ENCODE results near the gene UNC80.
"Not testable (repeated sequence)": the region's sequence is repeated elsewhere in the genome, so short reads cannot be mapped to it uniquely, and the experiment has no call there.

Gene UNC80

DNA sequence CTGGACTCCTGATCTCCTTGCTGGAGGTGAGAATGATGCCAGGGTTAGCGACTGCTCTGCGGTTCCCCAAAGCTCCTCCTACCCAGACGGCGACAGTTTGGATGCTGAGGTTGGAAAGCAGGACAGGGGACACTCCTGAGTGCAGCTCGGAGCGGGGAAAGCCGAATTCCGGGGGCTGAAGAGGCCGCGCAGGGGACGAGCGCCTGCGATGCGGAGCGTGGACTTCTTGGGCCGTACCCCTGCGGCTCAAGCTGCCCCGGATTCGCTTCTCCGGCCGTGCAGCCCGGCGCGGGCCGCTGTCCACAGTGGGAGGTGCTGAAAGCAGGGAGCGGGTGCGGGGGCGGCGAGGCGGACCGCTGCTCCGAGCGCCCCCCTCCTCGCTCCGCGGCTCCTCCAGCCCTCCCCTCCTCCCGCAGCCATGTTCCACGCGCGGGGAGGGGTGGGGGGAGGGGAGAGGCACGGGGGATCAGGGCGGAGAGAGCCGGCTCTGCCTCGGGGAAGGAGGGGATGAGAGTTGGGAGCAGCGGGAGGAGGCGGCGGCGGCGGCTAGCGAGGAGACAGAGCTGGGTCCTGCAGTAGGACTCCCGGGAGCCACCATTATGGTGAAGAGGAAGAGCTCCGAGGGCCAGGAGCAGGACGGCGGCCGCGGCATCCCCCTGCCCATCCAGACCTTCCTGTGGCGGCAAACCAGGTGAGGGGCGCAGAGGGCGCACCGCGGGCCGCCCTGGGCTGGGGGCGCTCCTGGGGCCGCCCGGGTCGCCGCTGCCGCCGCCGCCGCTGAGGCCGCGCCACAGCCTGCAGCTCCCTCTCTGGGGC lies at the start of gene UNC80:
Gene UNC80, plus strand, starts transcription at position 359 of the 816 bp plus-strand sequence. Its CDS starts 241 bp downstream, at position 600.
- in situ Hi-C loops (cut with HindIII; ENCODE audit: low sequenced_read_pairs) = no loop called here

GRCh38 chr2:209726311-209726710 lies 45.3 kb upstream of the UNC80 start:
- in situ Hi-C loops (cut with HindIII; ENCODE audit: low sequenced_read_pairs) = no loop called here

DNA sequence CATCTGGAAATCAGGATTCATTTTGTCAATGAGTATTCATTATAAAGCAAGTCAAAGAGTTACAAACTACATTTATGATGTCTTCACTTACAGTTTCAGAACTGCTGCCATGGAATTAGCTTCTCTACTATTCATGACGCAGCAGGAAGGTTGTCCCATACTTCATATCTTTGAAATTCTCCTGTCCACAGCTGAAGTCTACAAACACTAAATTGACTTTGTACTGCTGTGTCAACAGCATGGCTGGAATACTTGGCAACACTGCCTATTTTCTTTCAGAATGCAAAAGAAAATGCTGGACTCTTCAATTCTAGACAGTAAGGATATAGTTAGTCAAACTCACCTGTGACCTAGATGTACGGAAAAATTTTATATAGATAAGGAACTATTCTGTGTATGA lies 44.6 kb upstream of the UNC80 start:
- in situ Hi-C loops (cut with HindIII; ENCODE audit: low sequenced_read_pairs) = no loop called here

DNA sequence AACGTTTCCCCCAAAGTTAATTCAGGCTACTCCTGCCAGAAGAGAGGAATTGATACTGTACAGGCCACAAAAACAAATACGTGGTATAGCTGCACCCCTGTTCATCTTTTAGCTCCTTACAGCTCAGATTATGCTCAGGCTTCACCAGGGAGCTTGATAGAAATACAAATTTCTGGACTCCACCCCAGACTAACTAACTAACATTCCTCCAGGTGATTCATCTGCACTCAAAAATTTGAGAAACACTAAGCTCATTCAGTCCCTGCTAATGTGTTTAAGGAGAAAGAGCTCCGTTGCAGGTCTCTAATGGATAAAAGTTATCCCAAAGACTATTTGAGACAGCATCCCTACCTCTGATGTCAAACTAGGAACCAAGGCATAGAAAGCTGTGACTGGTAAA lies 36.8 kb upstream of the UNC80 start:
- in situ Hi-C loops (cut with HindIII; ENCODE audit: low sequenced_read_pairs) = no loop called here

DNA sequence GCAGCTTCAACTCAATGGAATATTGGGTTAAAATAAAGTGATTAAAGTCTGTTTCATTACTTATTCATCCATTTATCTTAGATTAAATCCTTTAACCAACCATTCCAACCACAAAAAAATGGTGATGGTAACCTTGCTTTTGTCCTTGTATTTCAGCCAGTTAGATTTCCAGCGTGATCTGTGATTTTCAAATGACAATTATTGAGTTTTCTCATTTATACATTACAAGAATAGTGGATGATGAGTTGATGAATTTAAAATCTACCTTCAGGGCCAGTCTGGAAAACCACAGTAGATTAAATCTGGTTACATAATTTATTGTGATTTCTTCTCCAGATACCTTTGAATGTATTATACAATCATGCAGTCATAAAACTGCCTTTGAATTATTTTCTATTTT lies 29.7 kb upstream of the UNC80 start:
- in situ Hi-C loops (cut with HindIII; ENCODE audit: low sequenced_read_pairs) = no loop called here

DNA sequence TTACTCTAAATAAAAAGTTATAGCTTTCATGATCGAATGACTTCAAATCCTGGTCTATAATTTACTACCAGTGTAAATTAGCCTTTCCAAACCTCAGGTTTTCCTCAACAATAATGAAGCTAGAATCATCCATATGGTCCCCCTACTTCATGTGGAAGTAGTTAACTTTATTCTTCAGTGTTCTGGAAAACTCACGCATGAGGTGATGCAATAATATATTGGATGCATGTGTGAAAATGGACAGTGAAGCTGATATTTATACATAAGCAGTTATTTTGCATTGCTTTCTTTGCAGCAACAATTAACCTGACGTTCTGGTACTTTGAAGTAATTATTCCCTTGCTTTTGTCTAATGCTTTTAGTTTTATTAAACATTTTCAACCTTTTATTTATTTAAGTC lies 18.6 kb upstream of the UNC80 start:
- in situ Hi-C loops (cut with HindIII; ENCODE audit: low sequenced_read_pairs) = no loop called here

DNA sequence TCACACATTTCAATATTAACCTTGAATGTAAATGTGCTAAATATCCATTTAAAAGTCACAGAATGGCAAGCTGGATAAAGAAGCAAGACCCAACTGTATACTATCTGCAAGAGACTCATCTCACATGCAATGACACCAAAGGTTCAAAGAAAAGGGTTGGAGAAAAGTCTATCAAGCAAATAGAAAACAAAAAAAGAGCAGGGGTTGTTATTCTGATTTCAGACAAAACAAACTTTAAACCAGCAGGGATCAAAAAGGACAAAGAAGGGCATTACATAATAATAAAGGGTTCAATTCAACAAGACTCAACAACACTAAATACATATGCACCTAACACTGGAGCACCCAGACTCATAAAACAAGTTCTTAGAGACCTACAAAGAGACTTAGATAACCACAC lies 14.5 kb upstream of the UNC80 start:
- in situ Hi-C loops (cut with HindIII; ENCODE audit: low sequenced_read_pairs) = no loop called here

DNA sequence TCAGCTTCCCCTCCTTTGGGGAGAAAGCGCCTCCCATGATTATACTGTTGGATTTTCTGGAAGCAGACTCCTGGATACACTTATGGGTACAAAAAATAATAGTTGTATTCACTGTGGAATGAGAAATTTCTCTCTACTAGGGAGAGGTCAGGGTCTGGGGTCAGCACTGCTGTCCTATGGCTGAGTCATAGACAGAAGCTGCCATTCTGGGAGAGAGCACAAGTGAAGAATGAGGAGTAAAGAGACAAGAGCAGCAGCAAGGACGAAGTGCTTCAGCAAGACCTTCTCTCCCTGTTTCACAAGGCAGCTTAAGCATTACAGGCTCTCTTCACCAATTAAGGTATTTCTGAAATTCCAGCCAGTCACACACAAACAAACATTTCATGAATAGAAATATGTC lies 10.1 kb upstream of the UNC80 start:
- in situ Hi-C loops (cut with HindIII; ENCODE audit: low sequenced_read_pairs) = no loop called here

DNA sequence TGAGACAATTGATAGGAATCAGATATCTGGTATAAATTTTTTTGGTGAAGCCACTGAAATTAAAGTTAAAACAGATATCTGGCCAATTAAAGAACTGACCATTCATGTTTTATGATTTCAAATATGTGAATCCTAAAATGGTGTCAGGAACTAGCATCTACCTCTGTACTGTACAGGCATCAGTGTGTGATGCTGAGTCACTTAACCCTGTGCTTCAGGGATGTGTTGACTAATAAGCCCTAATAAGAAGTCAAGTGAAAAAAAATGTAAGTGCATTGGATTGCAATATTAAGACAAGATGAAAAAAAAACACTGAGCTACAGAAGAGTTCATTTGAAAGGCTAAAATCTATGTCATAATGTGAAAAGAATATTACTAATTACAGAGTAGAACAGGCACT lies 9.1 kb upstream of the UNC80 start:
- in situ Hi-C loops (cut with HindIII; ENCODE audit: low sequenced_read_pairs) = no loop called here

DNA sequence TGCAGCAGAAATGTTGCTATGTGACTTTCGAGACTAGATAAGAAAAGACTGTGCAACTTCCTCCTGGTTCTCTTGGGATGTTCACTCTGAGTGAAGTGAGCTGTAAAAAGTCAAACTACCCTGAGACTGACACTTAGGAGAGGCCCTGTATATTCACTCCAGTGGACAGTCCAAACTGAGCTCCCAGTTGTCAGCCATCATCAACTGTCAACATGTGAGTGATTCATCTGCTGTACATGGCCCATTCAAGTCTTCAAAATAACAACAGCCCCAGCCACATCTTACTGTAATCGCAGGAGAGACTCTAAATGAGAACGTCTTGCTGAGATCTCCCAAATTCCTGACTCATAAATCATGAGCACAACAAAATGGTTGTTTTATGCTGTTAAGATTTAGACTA lies 8.5 kb upstream of the UNC80 start:
- in situ Hi-C loops (cut with HindIII; ENCODE audit: low sequenced_read_pairs) = no loop called here

DNA sequence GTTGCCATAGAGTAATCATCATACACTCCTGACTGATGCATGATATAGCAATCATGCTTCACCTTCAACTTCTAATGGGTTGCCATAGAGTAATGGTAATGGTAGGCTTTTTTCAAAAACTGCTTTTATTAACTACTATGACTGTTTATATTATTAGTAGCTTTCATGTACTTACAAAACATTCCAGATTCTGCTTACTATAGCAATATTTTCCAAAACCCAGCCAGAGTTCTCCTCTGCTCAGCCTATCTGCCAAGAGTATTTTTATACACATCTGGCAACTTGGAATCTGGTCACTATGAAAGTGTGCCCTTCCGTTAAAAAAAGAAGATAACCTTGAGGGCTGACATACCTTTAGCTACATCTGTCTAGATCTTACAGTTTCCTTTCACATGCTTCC lies 5.0 kb upstream of the UNC80 start:
- in situ Hi-C loops (cut with HindIII; ENCODE audit: low sequenced_read_pairs) = no loop called here

DNA sequence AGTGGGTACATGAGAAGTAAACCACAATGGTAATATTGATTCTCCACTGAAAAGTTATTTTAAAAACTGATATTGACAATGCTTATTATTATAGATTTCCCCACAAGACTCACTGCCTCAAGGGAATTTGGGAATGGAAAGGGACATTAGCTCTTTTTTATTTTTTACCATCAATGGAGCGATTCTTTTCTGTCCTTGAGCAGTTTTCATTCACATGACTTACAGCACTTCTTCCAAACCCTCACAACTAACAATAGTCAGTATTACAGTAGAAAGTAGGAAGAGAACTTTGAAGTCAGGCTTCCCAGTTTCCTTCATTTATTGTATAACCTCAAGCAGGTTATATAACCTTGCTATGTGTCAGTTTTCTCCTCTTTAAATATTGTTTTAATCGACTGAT lies 4.3 kb upstream of the UNC80 start:
- in situ Hi-C loops (cut with HindIII; ENCODE audit: low sequenced_read_pairs) = no loop called here

DNA sequence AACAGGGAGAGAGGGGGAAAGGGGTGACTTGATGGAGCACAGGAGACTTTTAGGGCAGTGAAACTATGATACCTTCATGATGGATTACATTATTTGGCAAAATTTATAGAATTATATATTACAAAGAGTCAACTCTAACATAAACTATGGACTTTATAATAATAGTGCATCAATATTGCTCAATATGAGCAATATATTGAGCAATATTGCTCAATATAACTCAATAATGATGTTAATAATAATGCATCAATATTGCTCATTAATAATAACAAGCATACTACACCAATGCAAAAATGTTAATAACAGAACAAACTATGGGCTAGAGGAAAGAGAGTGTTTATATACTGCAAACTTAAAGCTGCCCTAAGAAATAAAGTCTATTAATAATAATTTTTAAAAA lies 3.1 kb upstream of the UNC80 start:
- in situ Hi-C loops (cut with HindIII; ENCODE audit: low sequenced_read_pairs) = no loop called here

DNA sequence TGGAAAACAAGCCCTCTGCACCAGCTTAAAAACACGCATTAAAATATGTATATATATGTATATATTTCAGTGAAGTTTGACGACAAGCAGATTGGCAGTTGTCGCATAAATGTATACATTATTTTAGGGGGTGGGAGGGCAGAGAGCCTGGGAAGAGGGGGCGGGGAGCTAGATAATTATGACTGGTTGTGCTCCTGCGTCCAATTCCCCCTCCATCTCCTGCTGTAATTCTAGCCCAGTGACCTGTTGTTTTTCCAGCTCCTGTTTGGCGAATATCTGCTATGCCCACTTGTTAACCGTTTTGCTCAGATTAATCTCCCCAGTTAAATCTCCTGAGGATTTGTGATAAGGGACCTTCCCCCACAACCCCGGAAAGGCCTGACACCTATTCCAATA lies 656 bp downstream of the UNC80 start:
- in situ Hi-C loops (cut with HindIII; ENCODE audit: low sequenced_read_pairs) = no loop called here

DNA sequence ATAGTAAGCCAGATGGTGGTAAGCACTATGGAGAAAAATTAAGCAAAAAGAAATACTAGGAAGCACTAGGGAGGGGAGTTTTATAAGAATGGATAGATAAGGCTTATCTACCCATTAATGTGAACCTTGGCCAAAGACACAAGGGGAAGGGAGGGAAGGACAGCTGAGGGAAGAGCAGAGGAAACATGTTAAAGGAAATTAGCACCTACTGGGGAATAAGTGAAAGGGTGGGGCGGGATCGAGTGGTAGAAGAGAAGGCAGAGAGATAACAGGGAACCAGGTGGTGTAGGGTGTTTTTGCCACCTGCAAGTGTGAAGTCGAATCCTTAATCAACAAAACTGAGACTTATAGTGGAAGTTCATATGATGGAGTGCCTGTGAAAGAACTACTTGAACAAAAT lies 1.7 kb downstream of the UNC80 start:
- in situ Hi-C loops (cut with HindIII; ENCODE audit: low sequenced_read_pairs) = no loop called here

- in situ Hi-C loops (cut with HindIII; ENCODE audit: low sequenced_read_pairs) = no loop called here
These were observed 15.8 kb downstream of the UNC80 start for GRCh38 chr2:209787416-209787815.

- in situ Hi-C loops (cut with HindIII; ENCODE audit: low sequenced_read_pairs) = no loop called here
These were observed 17.3 kb downstream of the UNC80 start for GRCh38 chr2:209788925-209789324.

DNA sequence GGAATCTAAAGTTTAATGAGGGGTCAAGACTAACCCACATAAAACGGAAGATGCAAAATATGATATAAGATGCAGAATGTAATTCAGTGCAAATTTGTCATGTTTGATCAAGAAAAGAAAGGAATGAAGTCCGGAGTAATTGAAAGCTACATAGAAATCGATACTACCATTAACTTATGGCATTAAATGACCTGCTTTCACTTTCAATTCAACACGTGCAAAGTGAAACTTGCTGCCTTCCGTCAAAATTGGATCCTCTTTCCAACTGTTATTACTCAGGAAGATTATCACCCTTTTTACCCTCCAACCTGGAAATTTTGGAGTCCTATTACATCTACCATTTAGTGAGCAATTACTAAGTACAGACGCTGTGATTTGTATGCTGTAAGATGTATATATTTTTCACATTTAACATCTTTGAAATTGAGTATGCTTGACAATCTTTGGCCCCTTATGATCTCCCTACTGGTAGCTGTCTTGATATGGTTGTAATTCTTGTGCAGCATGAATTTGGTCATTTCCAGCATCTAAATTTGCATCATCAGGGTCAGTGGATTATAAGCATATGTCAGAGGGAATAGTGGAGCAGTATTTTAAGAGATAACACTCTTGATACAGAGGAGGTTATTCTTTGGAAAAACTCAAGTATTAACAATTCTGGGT lies 18.6 kb downstream of the UNC80 start:
- in situ Hi-C loops (cut with HindIII; ENCODE audit: low sequenced_read_pairs) = no loop called here

DNA sequence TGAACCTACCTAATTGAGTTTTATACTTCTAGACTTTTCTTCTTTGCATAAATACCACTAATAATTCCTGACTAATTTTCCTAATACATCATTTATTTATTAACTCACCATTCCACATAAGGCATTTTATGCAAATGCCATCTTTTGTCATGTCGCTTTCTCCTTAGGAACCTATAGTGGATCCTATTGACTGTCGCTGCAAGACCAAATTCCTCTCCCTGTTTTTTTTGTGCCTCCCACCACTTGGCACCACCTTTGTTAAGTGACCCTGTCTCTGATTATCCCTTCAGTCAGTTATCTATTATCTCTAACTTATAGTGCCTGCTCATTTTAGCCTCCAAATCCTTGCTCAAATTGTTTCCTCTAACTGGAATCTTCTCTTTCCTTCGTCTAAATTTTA lies 19.5 kb downstream of the UNC80 start:
- in situ Hi-C loops (cut with HindIII; ENCODE audit: low sequenced_read_pairs) = no loop called here

DNA sequence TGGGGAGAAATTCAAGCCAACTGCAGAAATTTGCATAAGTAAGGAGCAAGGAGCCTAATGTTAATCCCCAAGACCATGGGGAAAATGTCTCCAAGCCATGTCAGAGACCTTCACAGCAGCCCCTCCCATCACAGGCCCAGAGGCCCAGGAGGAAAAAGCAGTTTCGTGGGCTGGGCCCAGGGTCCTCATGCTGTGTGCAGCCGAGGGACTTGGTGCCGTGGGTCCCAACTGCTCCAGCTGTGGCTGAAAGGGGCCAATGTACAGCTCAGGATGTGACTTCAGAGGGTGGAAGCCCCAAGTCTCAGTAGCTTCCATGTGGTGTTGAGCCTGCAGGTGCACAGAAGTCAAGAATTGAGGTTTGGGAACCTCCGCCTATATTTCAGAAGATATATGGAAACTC lies 23.8 kb downstream of the UNC80 start:
- in situ Hi-C loops (cut with HindIII; ENCODE audit: low sequenced_read_pairs) = not testable (repeated sequence)

- in situ Hi-C loops (cut with HindIII; ENCODE audit: low sequenced_read_pairs) = no loop called here
These were observed 33.7 kb downstream of the UNC80 start for GRCh38 chr2:209805351-209805750.

DNA sequence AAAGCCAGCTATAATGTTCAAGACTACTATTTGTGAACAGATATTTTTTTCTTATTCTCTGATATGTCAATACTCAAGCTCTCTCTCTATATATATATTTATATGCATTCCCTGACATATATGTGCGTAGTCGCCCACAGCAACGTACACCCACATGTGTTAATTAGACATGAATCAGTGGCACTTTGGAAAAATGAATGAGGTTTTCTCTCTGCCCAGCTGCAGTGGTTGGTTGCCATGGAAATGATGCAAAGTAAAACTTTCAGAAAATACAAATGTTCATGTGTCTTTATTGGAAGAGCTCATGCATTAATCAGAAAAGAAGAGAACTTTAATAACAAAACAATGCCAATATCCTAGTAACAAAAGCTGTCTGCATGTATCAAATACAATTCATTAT lies 34.7 kb downstream of the UNC80 start:
- in situ Hi-C loops (cut with HindIII; ENCODE audit: low sequenced_read_pairs) = no loop called here

GRCh38 chr2:209808521-209808920 lies 36.9 kb downstream of the UNC80 start:
- in situ Hi-C loops (cut with HindIII; ENCODE audit: low sequenced_read_pairs) = no loop called here

Data from DLD1 (cell line).